Peyer's patch (tissue), 4 donors: ENCODE results near the gene CDH4. TPM values are rescaled to one million over a fixed set of nuclear protein-coding genes. Genes with fewer than 3 reads are reported as not detected.

Source experiments
- DNase-seq, 3 donors: peaks; one replicate each; pipeline ENCODE4 v3.0.0-alpha.2; 2017 to 2019
- H3K27ac ChIP-seq, 4 donors: fragments of 200-600 bp; sonication (generic); one replicate each; pipeline ENCODE4 v1.5.1; 2016 to 2019
- H3K27me3 ChIP-seq, 2 donors: fragments of 200-600 bp; sonication (generic); one replicate each; pipeline ENCODE4 v1.5.1; 2019
- H3K36me3 ChIP-seq, 3 donors: fragments of 200-600 bp; sonication (generic); one replicate each; pipeline ENCODE4 v1.5.1; 2016 to 2019
- H3K4me1 ChIP-seq, 4 donors: fragments of 200-600 bp; sonication (generic); one replicate each; pipeline ENCODE4 v1.5.1; 2016 to 2019
- H3K4me3 ChIP-seq, 4 donors: fragments of 200-600 bp; sonication (generic); 1 replicate in 3 of 4; 2 replicates in 1 of 4; pipeline ENCODE4 v1.5.1; 2016 to 2019; ENCODE audit warnings: mild to moderate bottlenecking in 1 of 4
- H3K9me3 ChIP-seq, 4 donors: fragments of 200-600 bp; sonication (generic); one replicate each; pipeline ENCODE4 v1.5.1; 2016 to 2019; ENCODE audit warnings: mild to moderate bottlenecking in 1 of 4
- POLR2A ChIP-seq, 2 donors: fragments of 450-650 bp; IDR thresholded peaks; one replicate each; pipeline ENCODE4 v1.5.1; 2017; ENCODE audit warnings: antibody characterized with exemption in 2 of 2, mild to moderate bottlenecking in 2 of 2, moderate library complexity in 2 of 2
- total RNA-seq, 4 donors: library from RNA; depleted of rRNA; stranded (reverse); fragments of >200 nt; gene quantifications; one replicate each; pipeline ENCODE4 v1.1.0, GENCODE V29; 2016
- TF ChIP-seq, protein P1 (sequence below), 6 experiments: fragments of 450-650 bp in 4 of 6; fragments of 200-600 bp in 2 of 6; sonication (generic) in 1 of 6; IDR thresholded peaks; one replicate each; pipeline ENCODE4 v1.5.1; 2017 to 2019; ENCODE audit warnings: antibody characterized with exemption in 6 of 6, mild to moderate bottlenecking in 3 of 6, moderate library complexity in 1 of 6

The CDH4 gene
- total RNA-seq, 4 donors from 2014 or later = 0.27 TPM; not detected in 3

DNA sequence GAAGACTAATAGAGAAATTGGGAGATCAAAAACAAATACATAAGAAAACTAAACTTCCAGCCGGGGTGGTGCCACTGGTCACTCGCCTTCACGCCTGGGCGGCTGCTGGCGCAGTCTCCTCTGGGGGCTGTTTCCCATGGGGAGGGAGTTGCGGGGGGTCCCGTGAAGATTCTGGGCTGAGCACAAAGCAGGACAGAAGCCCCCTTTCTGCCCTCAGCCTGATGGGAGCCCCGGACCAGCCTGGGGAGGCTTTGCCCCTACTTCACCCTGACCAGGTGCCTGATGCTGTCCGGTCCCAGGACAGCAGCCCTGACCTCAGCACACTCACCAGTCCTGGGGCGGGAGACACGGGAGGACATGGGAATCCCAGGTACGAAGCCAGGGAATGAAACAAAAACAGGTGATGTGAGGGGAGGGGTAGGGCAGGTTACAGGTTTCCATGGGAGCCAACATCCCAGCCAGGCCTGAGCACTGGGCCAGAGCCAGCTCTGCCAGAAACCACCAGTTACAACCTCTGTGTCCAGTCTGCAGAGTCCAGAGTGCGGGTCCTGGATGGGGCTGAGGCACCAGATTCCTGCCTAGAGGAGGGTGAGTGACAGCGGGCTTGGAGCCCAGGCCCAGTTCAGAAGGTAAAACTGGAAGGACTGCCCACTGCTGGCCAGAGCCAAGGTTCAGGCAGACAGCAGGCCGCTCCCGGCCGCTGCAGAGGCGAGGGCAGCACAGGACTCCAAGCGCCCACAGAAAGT lies 487.2 kb downstream of the CDH4 start:
- no peak for TF ChIP-seq POLR2A (IDR thresholded peaks at IDR 0.05)
- TF ChIP-seq, protein P1, sequence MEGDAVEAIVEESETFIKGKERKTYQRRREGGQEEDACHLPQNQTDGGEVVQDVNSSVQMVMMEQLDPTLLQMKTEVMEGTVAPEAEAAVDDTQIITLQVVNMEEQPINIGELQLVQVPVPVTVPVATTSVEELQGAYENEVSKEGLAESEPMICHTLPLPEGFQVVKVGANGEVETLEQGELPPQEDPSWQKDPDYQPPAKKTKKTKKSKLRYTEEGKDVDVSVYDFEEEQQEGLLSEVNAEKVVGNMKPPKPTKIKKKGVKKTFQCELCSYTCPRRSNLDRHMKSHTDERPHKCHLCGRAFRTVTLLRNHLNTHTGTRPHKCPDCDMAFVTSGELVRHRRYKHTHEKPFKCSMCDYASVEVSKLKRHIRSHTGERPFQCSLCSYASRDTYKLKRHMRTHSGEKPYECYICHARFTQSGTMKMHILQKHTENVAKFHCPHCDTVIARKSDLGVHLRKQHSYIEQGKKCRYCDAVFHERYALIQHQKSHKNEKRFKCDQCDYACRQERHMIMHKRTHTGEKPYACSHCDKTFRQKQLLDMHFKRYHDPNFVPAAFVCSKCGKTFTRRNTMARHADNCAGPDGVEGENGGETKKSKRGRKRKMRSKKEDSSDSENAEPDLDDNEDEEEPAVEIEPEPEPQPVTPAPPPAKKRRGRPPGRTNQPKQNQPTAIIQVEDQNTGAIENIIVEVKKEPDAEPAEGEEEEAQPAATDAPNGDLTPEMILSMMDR (IDR thresholded peaks at IDR 0.05) = no peak
- Histone ChIP-seq H3K9me3 (no peaks in the 10 kb centered on the region), H3K4me3 (no peak overlapping the region), H3K27me3 (no peaks in the 10 kb centered on the region), H3K36me3 (no peaks in the 10 kb centered on the region), H3K4me1 (no peaks in the 10 kb centered on the region), H3K27ac (no peak overlapping the region)
- no peak for DNase-seq

DNA sequence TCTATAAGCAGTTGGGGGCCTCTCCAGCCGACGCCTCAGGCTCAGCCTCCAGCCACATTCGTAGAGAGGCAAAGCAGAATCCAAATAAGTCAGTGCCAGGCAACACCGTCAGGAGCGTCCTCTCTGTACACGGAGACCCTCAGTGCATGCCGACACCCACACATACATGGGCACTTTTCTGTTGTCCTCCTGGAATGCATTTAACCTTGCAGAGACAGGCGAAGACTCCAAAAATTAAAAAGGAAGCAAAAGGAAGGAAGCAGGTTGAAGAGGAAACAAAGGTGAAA lies 487.7 kb downstream of the CDH4 start:
- Histone ChIP-seq H3K27ac (no peak overlapping the region), H3K9me3 (no peaks in the 10 kb centered on the region), H3K36me3 (no peaks in the 10 kb centered on the region), H3K4me1 (no peaks in the 10 kb centered on the region), H3K4me3 (no peak overlapping the region), H3K27me3 (no peaks in the 10 kb centered on the region)
- DNase-seq = no peak
- TF ChIP-seq POLR2A (IDR thresholded peaks at IDR 0.05) = no peak
- TF ChIP-seq, protein P1 (IDR thresholded peaks at IDR 0.05) = no peak

DNA sequence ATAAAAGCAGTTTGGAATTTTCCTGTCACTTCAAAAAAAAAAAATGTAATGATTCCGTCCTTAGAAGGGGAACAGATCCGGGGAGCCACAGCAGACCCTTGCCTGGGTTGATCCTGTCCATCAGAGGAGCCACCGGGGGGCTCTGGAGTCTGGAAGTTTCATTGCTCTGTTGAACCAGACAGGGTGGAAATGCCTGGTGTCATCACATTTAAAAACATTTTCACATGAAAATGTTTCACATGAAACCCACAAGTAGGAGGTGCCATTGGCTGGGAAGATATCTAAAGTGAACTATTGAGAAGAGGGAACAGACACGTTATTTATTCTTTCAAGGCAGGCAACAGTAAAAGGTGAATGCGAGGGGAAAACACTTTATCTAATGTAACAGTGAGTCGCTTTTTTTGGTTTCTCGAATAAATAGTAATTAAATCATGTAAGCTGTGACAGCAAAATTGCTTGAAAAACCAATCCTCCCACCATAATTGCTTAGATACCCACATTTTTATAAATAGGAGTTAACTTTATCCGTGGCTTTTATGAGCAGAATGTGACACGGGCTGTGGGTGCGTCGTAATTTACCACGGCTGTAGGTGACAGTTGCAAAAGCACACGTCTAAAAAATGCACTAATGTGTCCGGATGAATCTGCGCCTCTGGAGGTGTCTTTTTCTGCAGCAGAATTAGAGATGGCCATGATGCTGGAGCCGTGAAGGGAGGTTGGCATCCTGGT lies 490.2 kb downstream of the CDH4 start:
- TF ChIP-seq, protein P1 (IDR thresholded peaks at IDR 0.05) = no peak
- no peak for TF ChIP-seq POLR2A (IDR thresholded peaks at IDR 0.05)
- H3K4me3 ChIP-seq = no peak overlapping the region
- DNase-seq = no peak

DNA sequence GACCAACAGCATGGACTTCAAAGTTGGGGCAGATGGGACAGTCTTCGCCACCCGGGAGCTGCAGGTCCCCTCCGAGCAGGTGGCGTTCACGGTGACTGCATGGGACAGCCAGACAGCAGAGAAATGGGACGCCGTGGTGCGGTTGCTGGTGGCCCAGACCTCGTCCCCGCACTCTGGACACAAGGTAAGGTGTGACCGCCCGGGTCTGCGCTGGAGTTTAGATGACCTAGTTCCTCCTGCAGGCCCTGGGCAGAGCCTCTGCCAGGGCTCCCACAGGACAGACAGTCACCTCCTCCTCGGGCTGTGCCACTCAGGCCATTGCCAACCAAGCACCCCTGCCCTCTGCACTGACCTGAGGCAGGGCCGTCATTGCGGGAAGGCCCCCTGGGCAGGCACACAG lies 491.5 kb downstream of the CDH4 start:
- TF ChIP-seq, protein P1 (IDR thresholded peaks at IDR 0.05) = no peak
- no peak for TF ChIP-seq POLR2A (IDR thresholded peaks at IDR 0.05)
- Histone ChIP-seq H3K9me3 (no peaks in the 10 kb centered on the region), H3K4me3 (no peak overlapping the region), H3K36me3 (no peaks in the 10 kb centered on the region), H3K27ac (no peak overlapping the region), H3K27me3 (no peaks in the 10 kb centered on the region), H3K4me1 (no peaks in the 10 kb centered on the region)
- DNase-seq = no peak

More for the DNA sequence above, 490.2 kb downstream of the CDH4 start:
- Histone ChIP-seq H3K27me3 (no peaks in the 10 kb centered on the region), H3K4me1 (no peaks in the 10 kb centered on the region), H3K36me3 (no peaks in the 10 kb centered on the region), H3K9me3 (no peaks in the 10 kb centered on the region), H3K27ac (no peak overlapping the region)

DNA sequence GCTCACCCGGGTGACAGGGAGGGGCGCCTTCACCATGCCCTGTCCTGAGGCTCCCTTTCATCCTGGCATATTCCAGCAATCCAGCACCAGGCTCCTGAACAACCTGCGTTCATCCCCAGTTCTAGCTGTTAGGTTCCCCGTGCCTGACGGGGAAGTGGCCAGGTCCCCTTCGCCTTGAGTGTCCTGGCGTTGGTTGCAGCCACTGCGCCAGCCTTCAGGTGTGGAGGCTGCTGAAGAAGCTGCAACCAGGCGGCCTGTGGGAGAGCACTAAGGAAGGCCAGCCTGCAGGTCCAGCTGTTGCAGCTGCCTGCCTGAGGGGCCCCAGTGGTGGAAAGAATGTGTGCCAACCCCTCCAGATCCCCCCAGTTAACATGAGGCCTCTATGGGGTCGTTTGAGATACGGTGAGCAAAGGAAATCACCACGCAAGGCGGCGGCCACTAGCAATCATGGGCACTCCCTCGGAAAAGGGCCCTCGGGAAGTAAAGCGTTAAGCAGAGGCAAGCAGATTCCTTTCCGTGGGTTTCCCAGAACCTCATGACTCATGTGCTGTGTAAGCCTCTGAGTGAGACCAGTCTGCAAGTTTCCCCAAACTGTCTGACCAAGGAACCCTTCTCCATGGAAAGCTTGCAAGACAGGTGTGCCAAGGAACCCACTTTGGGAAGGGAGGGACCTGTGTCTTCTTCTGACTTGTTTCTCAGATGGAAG lies 492.8 kb downstream of the CDH4 start:
- no peaks in the 10 kb centered on the region for H3K9me3 ChIP-seq
- H3K36me3 ChIP-seq = no peaks in the 10 kb centered on the region
- no peak overlapping the region for H3K4me3 ChIP-seq
- TF ChIP-seq, protein P1 (IDR thresholded peaks at IDR 0.05) = no peak
- no peak for TF ChIP-seq POLR2A (IDR thresholded peaks at IDR 0.05)
- H3K27me3 ChIP-seq = no peaks in the 10 kb centered on the region
- H3K4me1 ChIP-seq = no peaks in the 10 kb centered on the region
- H3K27ac ChIP-seq = no peak overlapping the region
- no peak for DNase-seq
